ENCODE measurements around the gene FNDC3B. TPM values are rescaled to one million over a fixed set of nuclear protein-coding genes. Genes with fewer than 3 reads are reported as not detected.

The FNDC3B gene
- total RNA-seq, 1 donor from 2014 or later = 290 TPM

- Mint-ChIP-seq H3K27me3 (ENCODE audit: low read depth) (no peaks in the 10 kb centered on the region), H3K4me1 (ENCODE audit: low read depth) (peaks cover 82% of the 10 kb centered on the region), H3K4me3 (ENCODE audit: unreplicated experiment) (no peak overlapping the region), H3K9me3 (ENCODE audit: low read depth) (no peaks in the 10 kb centered on the region), H3K36me3 (ENCODE audit: low read depth) (peaks cover 5% of the 10 kb centered on the region), H3K27ac (ENCODE audit: unreplicated experiment) (peak overlapping the region; percentile 83)
- no peak for TF ChIP-seq CTCF (IDR thresholded peaks at IDR 0.05)
- no peak for DNase-seq (ENCODE audit: low spot score)
Observed at GRCh38 chr3:172084871-172085556, 45.6 kb downstream of the FNDC3B start.

- H3K27me3 Mint-ChIP-seq (ENCODE audit: low read depth) = no peaks in the 10 kb centered on the region
Observed at GRCh38 chr3:172085557-172085895, 46.1 kb downstream of the FNDC3B start.

GRCh38 chr3:172086071-172086470 lies 46.7 kb downstream of the FNDC3B start:
- H3K36me3 Mint-ChIP-seq (ENCODE audit: low read depth) = peaks cover 5% of the 10 kb centered on the region
- no peak overlapping the region for H3K4me3 Mint-ChIP-seq (ENCODE audit: unreplicated experiment)
- no peaks in the 10 kb centered on the region for H3K9me3 Mint-ChIP-seq (ENCODE audit: low read depth)
- peak overlapping the region; percentile 83 for H3K27ac Mint-ChIP-seq (ENCODE audit: unreplicated experiment)
- no peaks in the 10 kb centered on the region for H3K27me3 Mint-ChIP-seq (ENCODE audit: low read depth)
- no peak for TF ChIP-seq CTCF (IDR thresholded peaks at IDR 0.05)
- H3K4me1 Mint-ChIP-seq (ENCODE audit: low read depth) = peaks cover 79% of the 10 kb centered on the region
- DNase-seq (ENCODE audit: low spot score) = no peak

More at GRCh38 chr3:172085557-172085895, 46.1 kb downstream of the FNDC3B start:
- Mint-ChIP-seq H3K27ac (ENCODE audit: unreplicated experiment) (peak overlapping the region; percentile 83), H3K36me3 (ENCODE audit: low read depth) (peaks cover 5% of the 10 kb centered on the region), H3K4me1 (ENCODE audit: low read depth) (peaks cover 84% of the 10 kb centered on the region), H3K4me3 (ENCODE audit: unreplicated experiment) (no peak overlapping the region), H3K9me3 (ENCODE audit: low read depth) (no peaks in the 10 kb centered on the region)
- TF ChIP-seq CTCF (IDR thresholded peaks at IDR 0.05) = no peak
- DNase-seq (ENCODE audit: low spot score) = no peak

- Mint-ChIP-seq H3K27ac (ENCODE audit: unreplicated experiment) (peak overlapping the region; percentile 83), H3K36me3 (ENCODE audit: low read depth) (peaks cover 5% of the 10 kb centered on the region), H3K9me3 (ENCODE audit: low read depth) (no peaks in the 10 kb centered on the region), H3K4me3 (ENCODE audit: unreplicated experiment) (no peak overlapping the region), H3K4me1 (ENCODE audit: low read depth) (peaks cover 81% of the 10 kb centered on the region), H3K27me3 (ENCODE audit: low read depth) (no peaks in the 10 kb centered on the region)
- TF ChIP-seq CTCF (IDR thresholded peaks at IDR 0.05) = no peak
- DNase-seq (ENCODE audit: low spot score) = no peak
Observed at GRCh38 chr3:172087198-172087597, 47.8 kb downstream of the FNDC3B start.

DNA sequence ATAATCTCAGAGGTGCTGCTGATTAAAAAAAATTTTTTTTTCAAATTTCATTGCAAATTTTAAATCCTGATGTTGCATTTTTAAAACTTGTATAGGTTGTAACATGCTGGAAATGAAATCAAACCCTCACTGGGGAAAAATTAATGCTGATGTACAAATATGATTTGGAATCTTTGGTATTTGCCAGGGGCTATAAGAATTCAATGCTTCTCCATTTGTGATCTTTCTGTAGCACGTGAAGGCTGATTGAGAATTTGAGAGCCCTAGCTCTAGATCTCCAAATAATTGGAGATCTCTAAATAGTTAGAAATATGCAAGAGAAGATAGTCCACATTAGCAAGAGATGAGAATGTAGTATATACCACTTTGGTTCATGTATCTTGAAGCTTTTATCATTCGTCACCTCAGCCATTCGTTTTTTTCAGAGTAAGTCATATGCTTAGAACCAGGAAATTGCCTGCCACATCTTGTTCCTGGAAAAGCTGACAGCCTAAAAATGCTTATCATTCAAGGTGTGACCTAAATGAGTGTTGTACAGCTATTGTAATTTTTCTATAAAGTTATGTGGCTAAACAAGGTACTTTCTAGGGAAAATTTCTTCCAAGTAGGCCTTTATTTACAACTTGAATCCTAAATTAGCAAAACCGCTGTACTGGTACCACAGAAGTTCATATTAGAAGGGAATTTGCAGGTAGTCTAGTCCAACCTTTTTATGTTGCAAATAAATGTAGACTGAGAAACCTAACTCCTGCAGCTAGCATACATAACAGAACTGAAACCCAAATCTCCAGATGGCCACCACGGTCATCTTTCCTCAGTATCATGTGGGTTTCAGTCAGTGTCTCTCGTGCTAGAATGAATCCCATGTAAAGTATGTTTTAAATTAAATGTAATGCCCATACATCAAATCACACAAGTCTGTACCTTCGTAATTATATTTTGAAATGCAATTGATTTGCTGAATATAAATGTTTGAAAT lies 48.5 kb downstream of the FNDC3B start:
- H3K27me3 Mint-ChIP-seq (ENCODE audit: low read depth) = no peaks in the 10 kb centered on the region

More for the DNA sequence above, 48.5 kb downstream of the FNDC3B start:
- no peaks in the 10 kb centered on the region for H3K9me3 Mint-ChIP-seq (ENCODE audit: low read depth)
- no peak overlapping the region for H3K4me3 Mint-ChIP-seq (ENCODE audit: unreplicated experiment)
- peak overlapping the region; percentile 83 for H3K27ac Mint-ChIP-seq (ENCODE audit: unreplicated experiment)
- peaks cover 8% of the 10 kb centered on the region for H3K36me3 Mint-ChIP-seq (ENCODE audit: low read depth)
- peaks cover 81% of the 10 kb centered on the region for H3K4me1 Mint-ChIP-seq (ENCODE audit: low read depth)
- no peak for TF ChIP-seq CTCF (IDR thresholded peaks at IDR 0.05)
- no peak for DNase-seq (ENCODE audit: low spot score)

All from chondrocyte (in vitro differentiated cells).